ENCODE data around the gene PTPN14. TPM values are rescaled to one million over a fixed set of nuclear protein-coding genes. Genes with fewer than 3 reads are reported as not detected.

Gene PTPN14
- total and polyA plus RNA-seq, 4 donors: 7.3 to 50.5 (median 28.2) TPM

- H3K4me3 ChIP-seq (ENCODE audit: low read length in 2 of 2): no peak overlapping the region
- H3K36me3 ChIP-seq (ENCODE audit: control insufficient read depth in 1 of 2, insufficient read depth in 2 of 2, low read length in 1 of 2): peaks cover 0 to 4% of the 10 kb centered on the region in 2 donors
- no peak overlapping the region for H3K27ac ChIP-seq (ENCODE audit: low read depth in 1 of 2, low read length in 2 of 2)
- 98 to 100% methylated on average over 3 of the region's 3 CpGs for WGBS, 2 donors
- peaks cover 2 to 3% of the 10 kb centered on the region in 2 donors for H3K4me1 ChIP-seq (ENCODE audit: control insufficient read depth in 1 of 2, insufficient read depth in 2 of 2, low read length in 2 of 2)
- DNase-seq (no peak), ATAC-seq (ENCODE audit: low FRiP score) (no peak)
- intact Hi-C loops (cut with DNase I): no loop called here
- no peaks in the 10 kb centered on the region for H3K9me3 ChIP-seq (ENCODE audit: control insufficient read depth, low read length)
- no peaks in the 10 kb centered on the region for H3K27me3 ChIP-seq (ENCODE audit: control insufficient read depth in 1 of 2, insufficient read depth in 2 of 2, low read length in 1 of 2)
These were observed 98.2 kb downstream of the PTPN14 start for GRCh38 chr1:214453109-214453722.

GRCh38 chr1:214452152-214452784 lies 99.1 kb downstream of the PTPN14 start:
- Histone ChIP-seq H3K27me3 (ENCODE audit: control insufficient read depth in 1 of 2, insufficient read depth in 2 of 2, low read length in 1 of 2) (no peaks in the 10 kb centered on the region), H3K4me3 (ENCODE audit: low read length in 2 of 2) (no peak overlapping the region), H3K9me3 (ENCODE audit: control insufficient read depth, low read length) (no peaks in the 10 kb centered on the region), H3K27ac (ENCODE audit: low read depth in 1 of 2, low read length in 2 of 2) (no peak overlapping the region), H3K36me3 (ENCODE audit: control insufficient read depth in 1 of 2, insufficient read depth in 2 of 2, low read length in 1 of 2) (peaks cover 0 to 4% of the 10 kb centered on the region in 2 donors), H3K4me1 (ENCODE audit: control insufficient read depth in 1 of 2, insufficient read depth in 2 of 2, low read length in 2 of 2) (peaks cover 2 to 3% of the 10 kb centered on the region in 2 donors)
- ATAC-seq (ENCODE audit: low FRiP score) (no peak), DNase-seq (no peak)
- WGBS, 2 donors: 91 to 93% methylated on average over 10 of the region's 10 CpGs
- intact Hi-C loops (cut with DNase I): no loop called here

- 89 to 90% methylated on average over 4 of the region's 4 CpGs for WGBS, 2 donors
- Histone ChIP-seq H3K27me3 (ENCODE audit: control insufficient read depth in 1 of 2, insufficient read depth in 2 of 2, low read length in 1 of 2) (no peaks in the 10 kb centered on the region), H3K36me3 (ENCODE audit: control insufficient read depth in 1 of 2, insufficient read depth in 2 of 2, low read length in 1 of 2) (peaks cover 0 to 4% of the 10 kb centered on the region in 2 donors), H3K4me1 (ENCODE audit: control insufficient read depth in 1 of 2, insufficient read depth in 2 of 2, low read length in 2 of 2) (peaks cover 2 to 3% of the 10 kb centered on the region in 2 donors), H3K27ac (ENCODE audit: low read depth in 1 of 2, low read length in 2 of 2) (no peak overlapping the region), H3K9me3 (ENCODE audit: control insufficient read depth, low read length) (no peaks in the 10 kb centered on the region), H3K4me3 (ENCODE audit: low read length in 2 of 2) (no peak overlapping the region)
- intact Hi-C loops (cut with DNase I): no loop called here
- ATAC-seq (ENCODE audit: low FRiP score) (no peak), DNase-seq (no peak)
These were observed 99.8 kb downstream of the PTPN14 start for GRCh38 chr1:214451596-214451995.

GRCh38 chr1:214449371-214449770 lies 102.0 kb downstream of the PTPN14 start:
- Histone ChIP-seq H3K9me3 (ENCODE audit: control insufficient read depth, low read length) (no peaks in the 10 kb centered on the region), H3K27ac (ENCODE audit: low read depth in 1 of 2, low read length in 2 of 2) (no peak overlapping the region), H3K27me3 (ENCODE audit: control insufficient read depth in 1 of 2, insufficient read depth in 2 of 2, low read length in 1 of 2) (no peaks in the 10 kb centered on the region), H3K4me1 (ENCODE audit: control insufficient read depth in 1 of 2, insufficient read depth in 2 of 2, low read length in 2 of 2) (peaks cover 0 to 4% of the 10 kb centered on the region in 2 donors), H3K36me3 (ENCODE audit: control insufficient read depth in 1 of 2, insufficient read depth in 2 of 2, low read length in 1 of 2) (peaks cover 0 to 4% of the 10 kb centered on the region in 2 donors), H3K4me3 (ENCODE audit: low read length in 2 of 2) (no peak overlapping the region)
- intact Hi-C loops (cut with DNase I): no loop called here
- WGBS, 2 donors: 82 to 89% methylated on average over 3 of the region's 3 CpGs
- no peak for DNase-seq
- ATAC-seq (ENCODE audit: low FRiP score): no peak

- Histone ChIP-seq H3K27me3 (ENCODE audit: control insufficient read depth in 1 of 2, insufficient read depth in 2 of 2, low read length in 1 of 2) (no peaks in the 10 kb centered on the region), H3K4me1 (ENCODE audit: control insufficient read depth in 1 of 2, insufficient read depth in 2 of 2, low read length in 2 of 2) (peaks cover 0 to 4% of the 10 kb centered on the region in 2 donors), H3K9me3 (ENCODE audit: control insufficient read depth, low read length) (no peaks in the 10 kb centered on the region), H3K27ac (ENCODE audit: low read depth in 1 of 2, low read length in 2 of 2) (no peak overlapping the region), H3K36me3 (ENCODE audit: control insufficient read depth in 1 of 2, insufficient read depth in 2 of 2, low read length in 1 of 2) (peaks cover 0 to 4% of the 10 kb centered on the region in 2 donors), H3K4me3 (ENCODE audit: low read length in 2 of 2) (no peak overlapping the region)
- WGBS, 2 donors: 96 to 98% methylated on average over 2 of the region's 2 CpGs
- DNase-seq (no peak), ATAC-seq (ENCODE audit: low FRiP score) (no peak)
- intact Hi-C loops (cut with DNase I): no loop called here
These were observed 102.9 kb downstream of the PTPN14 start for GRCh38 chr1:214448536-214448935.

- WGBS, 2 donors: 91 to 92% methylated on average over 2 of the region's 2 CpGs
- peaks cover 0 to 4% of the 10 kb centered on the region in 2 donors for H3K36me3 ChIP-seq (ENCODE audit: control insufficient read depth in 1 of 2, insufficient read depth in 2 of 2, low read length in 1 of 2)
- H3K9me3 ChIP-seq (ENCODE audit: control insufficient read depth, low read length): no peaks in the 10 kb centered on the region
- H3K27me3 ChIP-seq (ENCODE audit: control insufficient read depth in 1 of 2, insufficient read depth in 2 of 2, low read length in 1 of 2): no peaks in the 10 kb centered on the region
- intact Hi-C loops (cut with DNase I): no loop called here
- ATAC-seq (ENCODE audit: low FRiP score): no peak
- peaks cover 0 to 2% of the 10 kb centered on the region in 2 donors for H3K4me1 ChIP-seq (ENCODE audit: control insufficient read depth in 1 of 2, insufficient read depth in 2 of 2, low read length in 2 of 2)
- no peak for DNase-seq
- H3K27ac ChIP-seq (ENCODE audit: low read depth in 1 of 2, low read length in 2 of 2): no peak overlapping the region
- no peak overlapping the region for H3K4me3 ChIP-seq (ENCODE audit: low read length in 2 of 2)
These were observed 103.9 kb downstream of the PTPN14 start for GRCh38 chr1:214447557-214447871.

GRCh38 chr1:214446772-214447556 lies 104.4 kb downstream of the PTPN14 start:
- intact Hi-C loops (cut with DNase I): no loop called here
- no peaks in the 10 kb centered on the region for H3K9me3 ChIP-seq (ENCODE audit: control insufficient read depth, low read length)
- ATAC-seq (ENCODE audit: low FRiP score): no peak
- H3K4me3 ChIP-seq (ENCODE audit: low read length in 2 of 2): no peak overlapping the region
- H3K27ac ChIP-seq (ENCODE audit: low read depth in 1 of 2, low read length in 2 of 2): no peak overlapping the region
- peaks cover 0 to 4% of the 10 kb centered on the region in 2 donors for H3K36me3 ChIP-seq (ENCODE audit: control insufficient read depth in 1 of 2, insufficient read depth in 2 of 2, low read length in 1 of 2)
- DNase-seq: no peak
- H3K4me1 ChIP-seq (ENCODE audit: control insufficient read depth in 1 of 2, insufficient read depth in 2 of 2, low read length in 2 of 2): peaks cover 0 to 2% of the 10 kb centered on the region in 2 donors
- WGBS, 2 donors: 67 to 75% methylated on average over 8 of the region's 8 CpGs
- no peaks in the 10 kb centered on the region for H3K27me3 ChIP-seq (ENCODE audit: control insufficient read depth in 1 of 2, insufficient read depth in 2 of 2, low read length in 1 of 2)

- Histone ChIP-seq H3K4me3 (ENCODE audit: low read length in 2 of 2) (no peak overlapping the region), H3K27ac (ENCODE audit: low read depth in 1 of 2, low read length in 2 of 2) (no peak overlapping the region), H3K4me1 (ENCODE audit: control insufficient read depth in 1 of 2, insufficient read depth in 2 of 2, low read length in 2 of 2) (peaks cover 0 to 2% of the 10 kb centered on the region in 2 donors), H3K36me3 (ENCODE audit: control insufficient read depth in 1 of 2, insufficient read depth in 2 of 2, low read length in 1 of 2) (peaks cover 0 to under 1% of the 10 kb centered on the region in 2 donors), H3K9me3 (ENCODE audit: control insufficient read depth, low read length) (no peaks in the 10 kb centered on the region), H3K27me3 (ENCODE audit: control insufficient read depth in 1 of 2, insufficient read depth in 2 of 2, low read length in 1 of 2) (no peaks in the 10 kb centered on the region)
- DNase-seq (no peak), ATAC-seq (ENCODE audit: low FRiP score) (no peak)
- intact Hi-C loops (cut with DNase I): no loop called here
- WGBS, 2 donors: 31% methylated on average over 2 of the region's 2 CpGs
These were observed 105.4 kb downstream of the PTPN14 start for GRCh38 chr1:214445831-214446614.

Data from aorta (tissue), 5 donors.